GM23248 (cell line): ENCODE data around the gene LBHD1. TPM values are rescaled to one million over a fixed set of nuclear protein-coding genes. Genes with fewer than 3 reads are reported as not detected.
A peak's percentile ranks its signal among the peaks of the same experiment; 100 is the strongest.

Experiments
- DNase-seq: peaks from one replicate; pipeline ENCODE4 v3.0.0-alpha.2; 2015
- H2AFZ ChIP-seq: fragments of 200-600 bp; sonication (generic); 2 replicates; pipeline ENCODE4 v1.6.1; 2016; ENCODE audit warnings: antibody characterized with exemption
- H3F3A ChIP-seq: fragments of 200-600 bp; sonication (generic); 2 replicates; pipeline ENCODE4 v1.6.1; 2016; ENCODE audit warnings: mild to moderate bottlenecking, antibody characterized with exemption, mixed run types; ENCODE audit not compliant: insufficient read depth
- H3K27ac ChIP-seq: fragments of 200-600 bp; sonication (generic); 2 replicates; pipeline ENCODE4 v1.5.1; 2016; ENCODE audit warnings: mild to moderate bottlenecking
- H3K27me3 ChIP-seq: fragments of 200-600 bp; sonication (generic); replicated peaks from 2 replicates; pipeline ENCODE4 v1.6.1; 2016; ENCODE audit warnings: mild to moderate bottlenecking; ENCODE audit not compliant: insufficient read depth
- H3K36me3 ChIP-seq: fragments of 200-600 bp; sonication (generic); 2 replicates; pipeline ENCODE4 v1.6.1; 2016; ENCODE audit warnings: low read depth, mild to moderate bottlenecking
- H3K4me1 ChIP-seq: fragments of 200-600 bp; sonication (generic); 2 replicates; pipeline ENCODE4 v1.6.1; 2016; ENCODE audit warnings: mild to moderate bottlenecking; ENCODE audit not compliant: insufficient read depth
- H3K4me2 ChIP-seq: fragments of 200-600 bp; sonication (generic); one replicate; pipeline ENCODE4 v1.6.1; 2016; ENCODE audit warnings: mild to moderate bottlenecking; ENCODE audit not compliant: unreplicated experiment
- H3K4me3 ChIP-seq: fragments of 200-600 bp; sonication (generic); 2 replicates; pipeline ENCODE4 v1.5.1; 2016; ENCODE audit warnings: mild to moderate bottlenecking
- H3K79me2 ChIP-seq: fragments of 200-600 bp; sonication (generic); 2 replicates; pipeline ENCODE4 v1.6.1; 2016; ENCODE audit warnings: mild to moderate bottlenecking; ENCODE audit not compliant: insufficient read depth
- H3K9ac ChIP-seq: fragments of 200-600 bp; sonication (generic); 2 replicates; pipeline ENCODE4 v1.6.1; 2016; ENCODE audit warnings: mild to moderate bottlenecking
- H3K9me2 ChIP-seq: fragments of 200-600 bp; sonication (generic); 2 replicates; pipeline ENCODE4 v1.6.1; 2016; ENCODE audit warnings: mixed run types, mild to moderate bottlenecking, moderate library complexity; ENCODE audit not compliant: insufficient read depth
- H3K9me3 ChIP-seq: fragments of 200-600 bp; sonication (generic); one replicate; pipeline ENCODE4 v1.6.1; 2017; ENCODE audit warnings: low read depth
- H4K20me1 ChIP-seq: fragments of 200-600 bp; sonication (generic); 2 replicates; pipeline ENCODE4 v1.6.0; 2016; ENCODE audit not compliant: insufficient read depth
- EZH2 ChIP-seq: fragments of 200-600 bp; sonication (generic); IDR thresholded peaks from 2 replicates; pipeline ENCODE4 v1.6.1; 2018; ENCODE audit warnings: antibody characterized with exemption, mild to moderate bottlenecking; ENCODE audit not compliant: insufficient read depth, poor library complexity, severe bottlenecking
- EZH2phosphoT487 ChIP-seq: fragments of 200-600 bp; sonication (generic); IDR thresholded peaks from 2 replicates; pipeline ENCODE4 v1.6.1; 2018; ENCODE audit warnings: antibody characterized with exemption, moderate library complexity, mild to moderate bottlenecking, low read depth; ENCODE audit not compliant: insufficient read depth
- WGBS, 2 experiments: methylation state at CpG; one replicate each; pipeline ENCODE4 v1.1.6; 2015 to 2017; ENCODE audit warnings: low lambda C conversion rate in 2 of 2, low coverage in 1 of 2; ENCODE audit errors: missing lambda C conversion rate in 2 of 2; 5-methylcytosine and 5-hydroxymethylcytosine counted together
- in situ Hi-C: fragments of 300-500 bp; cut with MboI; formaldehyde crosslinking; loops from 2 replicates; pipeline ENCODE4 v1.15.0; 2020
- polyA plus RNA-seq: library from polyadenylated mRNA; unstranded; fragments of >200 nt; fragmentation: Nextera tagmentation; extraction: Ambion mirVana; gene quantifications from 2 replicates; pipeline ENCODE4 v1.2.1, GENCODE V29; 2016
- total RNA-seq: library from RNA; depleted of rRNA; stranded (reverse); fragments of >200 nt; shearing (Covaris generic); gene quantifications from 2 replicates; pipeline ENCODE4 v1.2.3, GENCODE V29; 2014

Gene LBHD1
- total and polyA plus RNA-seq, 2 experiments from 2014 or later = 3.6 to 5.8 TPM

DNA sequence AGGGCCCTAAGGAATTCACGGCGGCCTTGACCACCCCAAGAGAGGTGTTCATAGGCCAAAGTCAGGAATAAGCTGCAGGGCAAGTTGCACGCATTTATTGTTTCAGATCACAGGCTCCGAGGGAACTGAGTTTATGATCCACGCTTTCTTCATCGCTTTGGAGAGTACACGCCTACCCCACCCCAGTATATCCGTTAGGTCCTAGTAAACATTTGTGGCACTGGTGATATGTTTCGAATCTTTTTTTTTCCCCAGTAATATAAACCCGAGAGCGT is 26.5 kb downstream of the LBHD1 start:
- peak overlapping the region; percentile 90 for H3K4me2 ChIP-seq
- H4K20me1 ChIP-seq = no peaks in the 10 kb centered on the region
- peaks cover 10% of the 10 kb centered on the region; the same call in 1 of the 2 replicates for H3F3A ChIP-seq
- peak overlapping the region; percentile 87 for H3K4me3 ChIP-seq
- no peaks in the 10 kb centered on the region for H3K27me3 ChIP-seq
- WGBS, 2 experiments = 7 to 11% methylated on average over 11 of the region's 11 CpGs
- peaks cover 7% of the 10 kb centered on the region for H3K36me3 ChIP-seq
- peaks cover 14% of the 10 kb centered on the region for H3K4me1 ChIP-seq
- 0 out of 2 replicates have a peak overlapping the region, but pooled peaks have one; percentile 59 for H2AFZ ChIP-seq
- no peaks in the 10 kb centered on the region for H3K9me3 ChIP-seq
- peaks cover 76% of the 10 kb centered on the region for H3K79me2 ChIP-seq
- H3K27ac ChIP-seq = peak overlapping the region; percentile 91
- in situ Hi-C loops = no loop called here
- no peak for DNase-seq
- H3K9me2 ChIP-seq = no peaks in the 10 kb centered on the region
- peak overlapping the region; percentile 98 for H3K9ac ChIP-seq
- TF ChIP-seq EZH2phosphoT487 (no peak), EZH2 (no peak)

DNA sequence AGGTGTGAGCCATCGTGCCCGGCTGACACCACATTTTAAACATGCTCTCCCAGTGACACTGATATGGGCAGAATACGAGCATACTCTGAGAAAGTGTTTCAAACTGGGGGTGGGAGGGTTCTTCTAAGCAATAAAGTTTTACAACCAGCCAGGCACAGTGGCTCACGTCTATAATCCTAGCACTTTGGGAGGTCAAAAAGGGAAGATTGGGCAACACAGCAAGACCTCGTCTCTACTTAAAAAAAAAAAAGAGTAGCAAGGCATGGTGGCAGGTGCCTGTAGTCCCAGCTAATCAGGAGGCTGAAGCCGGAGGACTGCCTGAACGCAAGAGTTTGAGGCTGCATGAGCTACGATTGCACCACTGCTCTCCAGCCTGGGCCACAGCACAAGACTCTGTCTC is 27.8 kb downstream of the LBHD1 start:
- Histone ChIP-seq H3F3A (peaks cover 10% of the 10 kb centered on the region; the same call in 1 of the 2 replicates), H3K4me1 (peaks cover 14% of the 10 kb centered on the region), H3K9ac (0 out of 2 replicates have a peak overlapping the region, but pooled peaks have one; percentile 98), H3K4me2 (no peak overlapping the region), H3K9me3 (no peaks in the 10 kb centered on the region), H3K36me3 (peaks cover 7% of the 10 kb centered on the region), H2AFZ (no peak overlapping the region), H3K27me3 (no peaks in the 10 kb centered on the region), H3K27ac (peak overlapping the region; percentile 26; the same call in 1 of the 2 replicates), H3K79me2 (peaks cover 76% of the 10 kb centered on the region), H4K20me1 (no peaks in the 10 kb centered on the region), H3K4me3 (no peak overlapping the region), H3K9me2 (no peaks in the 10 kb centered on the region)
- in situ Hi-C loops = no loop called here
- 75% methylated on average over 8 of the region's 8 CpGs for WGBS, 2 experiments
- DNase-seq = no peak
- TF ChIP-seq EZH2 (no peak), EZH2phosphoT487 (no peak)

DNA sequence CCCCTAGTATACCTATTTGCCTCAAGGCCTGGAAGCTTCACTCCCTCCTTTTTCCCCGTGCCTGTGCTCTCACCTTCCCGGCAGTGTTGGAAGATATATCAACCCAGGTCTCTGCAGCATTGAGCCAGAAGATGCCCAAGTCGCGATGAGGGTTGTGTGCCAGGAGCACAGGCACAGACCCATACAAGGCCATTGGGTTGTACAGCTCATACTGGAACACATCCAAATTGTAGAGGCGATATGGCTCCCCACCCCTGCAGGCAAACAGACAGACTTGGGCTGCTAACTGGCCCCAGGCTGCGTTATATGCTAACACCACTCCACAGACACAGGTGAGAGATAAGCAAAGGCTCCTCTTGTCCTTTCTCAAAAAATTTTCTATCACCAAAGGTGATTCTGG is 39.6 kb downstream of the LBHD1 start:
- no peaks in the 10 kb centered on the region for H3K9me2 ChIP-seq
- H3K27ac ChIP-seq = no peak overlapping the region
- H3K4me3 ChIP-seq = no peak overlapping the region
- H4K20me1 ChIP-seq = no peaks in the 10 kb centered on the region
- H3K9ac ChIP-seq = no peak overlapping the region
- 0 out of 2 replicates have a peak, but pooled peaks cover 3% of the 10 kb centered on the region for H3F3A ChIP-seq
- no peaks in the 10 kb centered on the region for H3K27me3 ChIP-seq
- in situ Hi-C loops = no loop called here
- peaks cover 74% of the 10 kb centered on the region; the same call in 1 of the 2 replicates for H3K36me3 ChIP-seq
- 93% methylated on average over 6 of the region's 6 CpGs for WGBS, 2 experiments
- no peak overlapping the region for H2AFZ ChIP-seq
- no peak for DNase-seq
- H3K79me2 ChIP-seq = peaks cover 34% of the 10 kb centered on the region
- no peaks in the 10 kb centered on the region for H3K9me3 ChIP-seq
- H3K4me2 ChIP-seq = no peak overlapping the region
- TF ChIP-seq EZH2phosphoT487 (no peak), EZH2 (no peak)
- no peaks in the 10 kb centered on the region for H3K4me1 ChIP-seq

DNA sequence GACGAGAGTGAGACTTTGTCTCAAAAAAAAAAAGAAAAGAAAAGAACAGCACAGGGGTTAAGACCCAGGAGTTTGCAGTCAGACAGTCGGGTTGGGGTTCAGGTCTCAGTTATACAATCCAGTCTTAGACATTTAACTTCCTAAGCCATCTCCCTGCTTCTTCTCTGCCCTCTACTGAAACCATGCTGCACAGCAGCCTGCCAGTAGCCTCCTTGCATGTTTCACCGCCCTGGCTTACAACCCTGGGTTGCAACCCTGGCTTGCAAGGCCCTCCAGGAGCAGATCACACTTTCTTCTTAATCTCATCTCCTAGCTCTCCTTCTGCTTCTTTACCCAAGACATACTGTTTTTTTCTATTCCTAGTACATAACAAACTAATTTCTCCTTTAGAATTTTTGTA is 44.4 kb downstream of the LBHD1 start:
- Histone ChIP-seq H3K9me2 (no peaks in the 10 kb centered on the region), H2AFZ (no peak overlapping the region), H3K27me3 (no peaks in the 10 kb centered on the region), H3K9ac (no peak overlapping the region), H3F3A (peaks cover 48% of the 10 kb centered on the region), H3K79me2 (no peaks in the 10 kb centered on the region), H4K20me1 (no peaks in the 10 kb centered on the region), H3K27ac (no peak overlapping the region), H3K4me3 (no peak overlapping the region), H3K4me2 (no peak overlapping the region), H3K4me1 (no peaks in the 10 kb centered on the region), H3K36me3 (peaks cover 50% of the 10 kb centered on the region; the same call in 1 of the 2 replicates), H3K9me3 (no peaks in the 10 kb centered on the region)
- no peak for TF ChIP-seq EZH2
- 59 to 68% methylated on average over 3 of the region's 3 CpGs for WGBS, 2 experiments
- in situ Hi-C loops = no loop called here
- peak; percentile 32 for DNase-seq
